ENCODE data around the gene TFRC.

DNA sequence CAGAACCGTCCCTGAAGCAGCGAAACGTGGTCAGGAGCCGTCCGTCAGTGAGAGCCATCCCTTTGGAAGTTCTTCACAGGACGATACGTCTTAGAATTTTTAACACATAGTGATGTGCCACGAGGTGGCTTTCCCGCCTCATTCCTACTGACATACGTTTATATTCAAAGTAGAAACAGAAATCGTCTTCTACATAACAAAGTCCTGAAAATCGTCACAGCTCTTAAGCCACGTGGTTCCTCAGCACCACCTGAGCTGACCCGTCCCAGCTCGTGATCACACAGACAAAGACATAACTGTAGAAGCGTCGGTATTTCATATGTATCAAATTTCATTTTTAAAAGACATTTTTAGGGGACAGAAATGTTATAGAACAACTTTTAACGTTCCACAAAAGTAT lies 73.5 kb downstream of the TFRC start:
- TF ChIP-seq, protein P1, sequence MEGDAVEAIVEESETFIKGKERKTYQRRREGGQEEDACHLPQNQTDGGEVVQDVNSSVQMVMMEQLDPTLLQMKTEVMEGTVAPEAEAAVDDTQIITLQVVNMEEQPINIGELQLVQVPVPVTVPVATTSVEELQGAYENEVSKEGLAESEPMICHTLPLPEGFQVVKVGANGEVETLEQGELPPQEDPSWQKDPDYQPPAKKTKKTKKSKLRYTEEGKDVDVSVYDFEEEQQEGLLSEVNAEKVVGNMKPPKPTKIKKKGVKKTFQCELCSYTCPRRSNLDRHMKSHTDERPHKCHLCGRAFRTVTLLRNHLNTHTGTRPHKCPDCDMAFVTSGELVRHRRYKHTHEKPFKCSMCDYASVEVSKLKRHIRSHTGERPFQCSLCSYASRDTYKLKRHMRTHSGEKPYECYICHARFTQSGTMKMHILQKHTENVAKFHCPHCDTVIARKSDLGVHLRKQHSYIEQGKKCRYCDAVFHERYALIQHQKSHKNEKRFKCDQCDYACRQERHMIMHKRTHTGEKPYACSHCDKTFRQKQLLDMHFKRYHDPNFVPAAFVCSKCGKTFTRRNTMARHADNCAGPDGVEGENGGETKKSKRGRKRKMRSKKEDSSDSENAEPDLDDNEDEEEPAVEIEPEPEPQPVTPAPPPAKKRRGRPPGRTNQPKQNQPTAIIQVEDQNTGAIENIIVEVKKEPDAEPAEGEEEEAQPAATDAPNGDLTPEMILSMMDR (IDR thresholded peaks at IDR 0.05) = no peak
- TF ChIP-seq POLR2A (IDR thresholded peaks at IDR 0.05) = no peak
